GM21737 (cell line): ENCODE data around the gene ITGAV.
A peak's percentile ranks its signal among the peaks of the same experiment; 100 is the strongest.

Source experiments
- ATAC-seq: cut with Tn5 transposase; IDR thresholded peaks from one replicate; pipeline ENCODE4 v1.9.1; 2021; ENCODE audit warnings: mild to moderate bottlenecking, moderate library complexity; ENCODE audit not compliant: unreplicated experiment

The ITGAV gene

GRCh38 chr2:186611526-186611925 is 21.7 kb downstream of the ITGAV start:
- ATAC-seq: no peak

- ATAC-seq: no peak
These were observed 22.2 kb downstream of the ITGAV start for GRCh38 chr2:186612026-186612425.

DNA sequence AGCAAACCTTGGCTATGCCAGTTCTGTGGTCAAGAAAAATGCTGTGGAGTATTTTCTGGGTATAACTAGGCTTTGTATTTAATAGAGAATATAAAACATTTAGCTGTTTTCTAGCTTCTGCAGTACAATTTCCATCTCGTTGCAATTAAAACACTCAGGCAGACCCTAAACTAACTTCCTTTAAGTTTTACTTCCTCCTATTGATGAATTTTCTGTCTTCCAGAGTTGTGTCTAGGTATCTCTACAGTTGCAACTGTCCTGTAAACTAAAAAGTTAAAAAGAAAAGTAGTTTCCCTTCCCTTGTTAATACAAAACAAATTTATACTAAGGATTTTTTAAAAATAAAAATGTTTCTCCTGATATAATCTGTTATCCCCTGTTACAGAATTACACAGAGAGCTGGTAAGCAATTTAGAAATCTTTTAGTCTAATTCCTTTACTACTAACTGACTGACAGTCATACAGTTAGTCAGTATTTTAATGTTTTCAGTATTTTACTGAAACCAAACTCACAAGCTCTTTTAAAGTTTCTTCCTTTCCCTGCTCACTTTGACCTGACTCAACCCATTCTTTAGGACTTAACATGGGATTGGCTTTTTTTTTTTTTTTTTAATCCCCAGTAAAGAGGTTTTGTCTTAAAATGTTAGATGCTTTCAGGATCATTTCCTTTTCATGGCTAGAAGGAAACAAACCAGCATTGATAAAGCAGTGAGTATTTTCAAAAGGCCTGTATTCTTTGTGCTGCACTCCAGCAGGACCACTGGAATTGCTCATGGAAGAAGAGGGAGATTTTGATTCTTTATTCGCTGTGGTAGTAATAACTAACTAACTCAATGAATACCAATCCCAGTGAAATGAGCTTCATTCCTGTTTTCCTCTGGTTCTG is 22.9 kb downstream of the ITGAV start:
- no peak for ATAC-seq

- ATAC-seq: no peak
These were observed 24.5 kb downstream of the ITGAV start for GRCh38 chr2:186614373-186614772.

GRCh38 chr2:186617148-186617547 is 27.3 kb downstream of the ITGAV start:
- no peak for ATAC-seq

GRCh38 chr2:186617771-186618170 is 27.9 kb downstream of the ITGAV start:
- ATAC-seq: no peak

- ATAC-seq: no peak
These were observed 28.8 kb downstream of the ITGAV start for GRCh38 chr2:186618696-186619095.

DNA sequence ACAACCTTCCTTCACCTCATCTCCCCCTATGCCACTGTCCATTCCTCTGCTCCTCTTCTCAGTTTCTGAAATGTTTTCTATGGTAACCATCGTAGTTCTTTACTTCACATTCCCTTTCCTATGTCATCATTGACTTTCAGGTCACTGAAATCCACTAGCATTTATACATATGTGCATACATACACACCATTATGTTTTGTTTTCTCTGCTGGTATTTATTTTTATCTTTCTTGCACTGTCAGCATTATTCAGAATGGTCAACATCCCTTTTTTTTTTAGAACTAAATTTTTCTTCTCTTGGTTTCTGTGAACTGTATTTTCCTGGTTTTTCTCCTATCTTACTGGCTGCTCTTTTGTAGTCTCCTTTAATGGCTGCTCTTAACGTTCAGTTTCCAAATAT is 33.2 kb downstream of the ITGAV start:
- ATAC-seq: no peak

DNA sequence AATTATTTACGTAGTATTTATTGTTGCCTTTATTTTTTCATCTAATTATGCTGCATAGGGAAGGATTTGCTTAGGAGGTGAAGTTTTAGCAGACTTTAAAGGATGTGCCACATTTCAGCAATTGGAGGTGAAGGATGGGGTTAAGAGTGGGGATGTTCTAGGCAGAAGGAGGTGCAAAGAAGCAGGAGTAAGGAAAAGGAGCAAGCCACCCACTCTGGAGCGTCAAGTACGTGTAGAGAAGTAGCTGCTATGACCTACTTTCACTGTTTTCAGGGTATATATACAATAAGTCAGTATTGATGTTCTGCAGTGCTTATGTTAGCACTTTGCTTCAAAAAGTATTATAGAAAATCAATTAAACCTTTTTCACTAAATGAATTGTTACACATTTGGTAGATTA is 34.4 kb downstream of the ITGAV start:
- no peak for ATAC-seq

DNA sequence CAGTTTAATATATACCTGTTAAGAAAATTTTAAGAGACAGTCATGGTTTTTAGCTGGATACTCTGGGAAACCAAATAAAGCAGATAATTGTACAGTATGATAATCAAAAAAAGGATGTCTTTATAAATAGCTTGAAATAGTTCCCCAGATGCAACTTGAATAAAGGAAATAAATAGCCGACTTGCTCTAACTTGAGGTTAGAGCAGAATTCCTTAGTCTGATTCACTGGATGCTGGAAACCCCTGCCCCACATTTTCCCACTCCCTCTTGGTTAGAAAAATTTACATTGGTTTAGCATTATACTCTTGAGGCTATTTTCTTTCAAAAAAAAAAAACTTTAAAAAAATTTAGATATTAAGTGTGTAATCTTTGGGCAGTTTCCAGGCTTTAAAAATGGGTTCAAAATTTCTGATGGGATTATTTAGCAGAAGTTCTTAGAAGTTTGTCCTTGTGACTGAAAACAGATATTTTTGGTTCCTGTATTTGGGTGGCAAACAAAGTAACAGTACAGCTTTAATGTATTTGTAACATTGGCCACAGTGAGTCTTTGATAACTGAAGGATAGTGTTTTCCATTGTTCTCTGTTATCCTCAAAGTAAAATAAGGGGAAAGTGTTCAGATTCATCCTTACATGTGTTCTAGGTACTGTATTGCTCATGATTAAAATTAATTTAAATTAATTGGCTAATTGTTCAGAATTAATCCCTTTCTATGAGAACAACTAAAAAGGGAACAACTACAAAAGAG is 39.6 kb downstream of the ITGAV start:
- no peak for ATAC-seq

DNA sequence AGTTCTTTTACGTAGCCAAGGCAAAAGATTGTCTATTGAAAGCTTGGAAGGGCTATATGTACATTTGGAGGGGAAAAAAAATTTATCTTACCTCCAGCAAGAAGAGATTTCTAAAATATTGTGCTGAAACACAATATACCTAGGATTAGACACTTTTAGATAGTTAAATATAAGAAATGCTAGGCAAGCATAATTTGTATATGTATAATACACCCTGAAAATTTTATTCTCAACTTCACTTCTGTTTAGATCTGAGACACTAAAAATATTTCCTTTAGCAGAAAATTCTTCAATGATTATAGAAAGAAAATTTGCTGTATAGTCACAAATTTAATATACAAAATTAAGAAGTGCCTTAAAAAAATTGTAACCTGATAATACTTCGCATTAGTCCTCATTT is 42.6 kb downstream of the ITGAV start:
- no peak for ATAC-seq

- no peak for ATAC-seq
These were observed 44.8 kb downstream of the ITGAV start for GRCh38 chr2:186634701-186635100.

GRCh38 chr2:186636800-186637496 is 47.1 kb downstream of the ITGAV start:
- ATAC-seq: no peak

GRCh38 chr2:186637497-186637800 is 47.6 kb downstream of the ITGAV start:
- no peak for ATAC-seq

GRCh38 chr2:186639939-186640338 is 50.1 kb downstream of the ITGAV start:
- peak; percentile 69 for ATAC-seq

DNA sequence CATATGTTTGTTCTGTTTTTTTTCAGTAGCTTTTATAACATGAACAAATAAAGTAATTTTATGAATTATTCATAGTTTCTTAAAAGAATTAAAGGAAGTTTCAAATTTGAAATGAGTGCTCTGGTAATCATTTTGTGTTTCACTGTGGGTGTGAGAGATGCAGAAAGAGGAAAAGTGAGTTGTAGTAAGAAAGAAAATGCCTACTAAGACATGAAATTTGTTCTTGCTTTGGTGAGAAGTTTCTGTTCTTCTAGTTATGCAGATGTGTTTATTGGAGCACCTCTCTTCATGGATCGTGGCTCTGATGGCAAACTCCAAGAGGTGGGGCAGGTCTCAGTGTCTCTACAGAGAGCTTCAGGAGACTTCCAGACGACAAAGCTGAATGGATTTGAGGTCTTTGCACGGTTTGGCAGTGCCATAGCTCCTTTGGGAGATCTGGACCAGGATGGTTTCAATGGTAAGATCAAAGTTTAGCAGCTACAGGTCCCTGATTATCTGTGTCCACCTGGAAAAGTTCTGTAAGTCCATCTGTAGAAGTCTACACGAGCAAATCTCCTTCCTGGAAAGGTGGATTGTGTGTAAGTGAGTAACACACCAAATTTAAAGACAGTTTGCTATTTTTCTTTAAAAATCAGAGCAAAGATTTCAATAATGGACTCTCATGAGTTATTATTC is 51.4 kb downstream of the ITGAV start:
- ATAC-seq: no peak

GRCh38 chr2:186641807-186642321 is 52.0 kb downstream of the ITGAV start:
- ATAC-seq: peak; percentile 80

GRCh38 chr2:186644791-186645190 is 54.9 kb downstream of the ITGAV start:
- no peak for ATAC-seq

GRCh38 chr2:186645999-186646398 is 56.1 kb downstream of the ITGAV start:
- no peak for ATAC-seq

DNA sequence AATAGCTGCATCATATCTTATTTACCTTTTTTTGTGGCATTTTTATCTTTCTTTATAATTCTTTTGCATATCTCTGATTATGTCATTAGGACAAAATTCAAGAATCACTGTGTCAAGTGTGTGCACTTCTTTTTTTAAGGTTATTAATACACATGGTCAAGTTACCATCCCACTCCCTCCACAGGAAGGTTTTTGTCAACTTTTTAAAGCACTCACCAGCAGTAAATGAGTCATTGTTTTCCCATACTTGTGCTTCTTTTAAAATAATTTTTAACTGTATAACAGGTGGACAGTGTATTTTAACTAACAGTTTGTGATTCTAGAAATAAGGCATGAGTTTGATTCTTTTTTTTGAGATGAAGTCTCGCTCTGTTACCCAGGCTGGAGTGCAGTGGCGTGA is 58.3 kb downstream of the ITGAV start:
- no peak for ATAC-seq

DNA sequence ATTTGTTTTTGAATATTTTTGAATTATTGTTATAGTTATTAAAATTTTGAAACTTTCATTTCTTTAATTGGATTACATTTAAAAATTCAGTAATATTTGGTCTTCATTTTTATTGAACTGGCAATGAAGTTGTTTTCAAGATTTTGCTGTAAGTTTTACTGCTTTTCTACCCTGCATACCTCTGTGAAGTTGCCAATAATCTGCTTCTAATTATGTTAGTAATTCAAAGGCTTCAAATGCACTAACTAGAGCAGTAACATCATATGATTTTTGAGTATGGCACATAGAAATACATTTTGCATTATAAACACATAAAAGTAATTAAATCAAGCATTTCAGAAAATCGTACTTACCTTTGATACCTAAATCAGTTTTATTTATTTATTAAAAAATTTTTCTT is 63.7 kb downstream of the ITGAV start:
- ATAC-seq: no peak
